ENCODE data around the gene KIF2C.
"Not testable (repeated sequence)": the region's sequence is repeated elsewhere in the genome, so short reads cannot be mapped to it uniquely, and the experiment has no call there.

Gene KIF2C

GRCh38 chr1:44775930-44776729, 36.5 kb downstream of the KIF2C start:
- DNase-seq, result peak in 3 of 14 donors; percentile 16 to 71 (median 68)

GRCh38 chr1:44776730-44777068, 37.1 kb downstream of the KIF2C start:
- DNase-seq, result no peak

GRCh38 chr1:44777547-44777946, 37.9 kb downstream of the KIF2C start:
- DNase-seq, result no peak

GRCh38 chr1:44777969-44778635, 38.5 kb downstream of the KIF2C start:
- no peak for DNase-seq

- DNase-seq, result no peak
These were observed 39.3 kb downstream of the KIF2C start for GRCh38 chr1:44778705-44779576.

- no peak for DNase-seq
These were observed 41.0 kb downstream of the KIF2C start for GRCh38 chr1:44780583-44781121.

GRCh38 chr1:44783697-44784093, 44.1 kb downstream of the KIF2C start:
- DNase-seq, result peak in 1 of 14 donors; percentile 39

- DNase-seq, result peak in 2 of 14 donors; percentile 51 to 66
These were observed 44.7 kb downstream of the KIF2C start for GRCh38 chr1:44784094-44785028.

GRCh38 chr1:44785029-44785380, 45.4 kb downstream of the KIF2C start:
- no peak for DNase-seq

GRCh38 chr1:44785501-44786137, 46.0 kb downstream of the KIF2C start:
- DNase-seq, result no peak

GRCh38 chr1:44786138-44786840, 46.7 kb downstream of the KIF2C start:
- DNase-seq, result peak in 9 of 14 donors; percentile 12 to 55 (median 26)

- DNase-seq, result no peak
These were observed 47.3 kb downstream of the KIF2C start for GRCh38 chr1:44786841-44787426.

- DNase-seq, result no peak
These were observed 47.9 kb downstream of the KIF2C start for GRCh38 chr1:44787506-44787905.

- DNase-seq, result no peak
These were observed 48.7 kb downstream of the KIF2C start, which contains the start of gene BEST4 for GRCh38 chr1:44788120-44788860. Gene BEST4, minus strand, starts transcription at chr1:44788170. Its CDS starts 465 bp downstream, at chr1:44787705.

GRCh38 chr1:44790968-44791801, 51.5 kb downstream of the KIF2C start:
- no peak for DNase-seq

- no peak for DNase-seq
These were observed 53.3 kb downstream of the KIF2C start for GRCh38 chr1:44792736-44793502.

- not testable (repeated sequence) for DNase-seq
These were observed 58.2 kb downstream of the KIF2C start for GRCh38 chr1:44797886-44798285.

Measured in C1 segment of cervical spinal cord (tissue), 14 donors.